ENCODE measurements around the gene SGK2. TPM values are rescaled to one million over a fixed set of nuclear protein-coding genes. Genes with fewer than 3 reads are reported as not detected.

Gene SGK2
- polyA plus RNA-seq, 2 donors, result 0.26 to 0.73 TPM

GRCh38 chr20:43559147-43559987 lies 540 bp downstream of the SGK2 start:
- 56 to 76% methylated on average over 8 of the region's 8 CpGs for WGBS, 2 donors
- Histone ChIP-seq H3K27me3 (ENCODE audit: control insufficient read depth in 1 of 2, insufficient read depth in 2 of 2, low read length in 2 of 2) (no peaks in the 10 kb centered on the region), H3K9me3 (ENCODE audit: control insufficient read depth in 2 of 2, insufficient read depth in 1 of 2, low read depth in 1 of 2, low read length in 1 of 2) (no peaks in the 10 kb centered on the region), H3K27ac (ENCODE audit: low read depth in 2 of 2, low read length in 1 of 2) (no peak overlapping the region), H3K4me3 (ENCODE audit: low read depth in 1 of 2, low read length in 2 of 2) (no peak overlapping the region), H3K4me1 (ENCODE audit: control insufficient read depth in 2 of 2, insufficient read depth in 2 of 2, low read length in 1 of 2) (no peaks in the 10 kb centered on the region), H3K36me3 (ENCODE audit: control insufficient read depth in 2 of 2, insufficient read depth in 2 of 2, low read length in 1 of 2) (no peaks in the 10 kb centered on the region)

- Histone ChIP-seq H3K27me3 (ENCODE audit: control insufficient read depth in 1 of 2, insufficient read depth in 2 of 2, low read length in 2 of 2) (no peaks in the 10 kb centered on the region), H3K4me1 (ENCODE audit: control insufficient read depth in 2 of 2, insufficient read depth in 2 of 2, low read length in 1 of 2) (no peaks in the 10 kb centered on the region), H3K9me3 (ENCODE audit: control insufficient read depth in 2 of 2, insufficient read depth in 1 of 2, low read depth in 1 of 2, low read length in 1 of 2) (no peaks in the 10 kb centered on the region), H3K4me3 (ENCODE audit: low read depth in 1 of 2, low read length in 2 of 2) (no peak overlapping the region), H3K27ac (ENCODE audit: low read depth in 2 of 2, low read length in 1 of 2) (no peak overlapping the region), H3K36me3 (ENCODE audit: control insufficient read depth in 2 of 2, insufficient read depth in 2 of 2, low read length in 1 of 2) (no peaks in the 10 kb centered on the region)
- WGBS, 2 donors, result 80 to 88% methylated on average over 3 of the region's 3 CpGs
Measured at GRCh38 chr20:43560974-43561373, 2.1 kb downstream of the SGK2 start.

GRCh38 chr20:43563429-43563828 lies 4.6 kb downstream of the SGK2 start:
- H3K9me3 ChIP-seq (ENCODE audit: control insufficient read depth in 2 of 2, insufficient read depth in 1 of 2, low read depth in 1 of 2, low read length in 1 of 2), result no peaks in the 10 kb centered on the region
- H3K36me3 ChIP-seq (ENCODE audit: control insufficient read depth in 2 of 2, insufficient read depth in 2 of 2, low read length in 1 of 2), result no peaks in the 10 kb centered on the region
- no peak overlapping the region for H3K4me3 ChIP-seq (ENCODE audit: low read depth in 1 of 2, low read length in 2 of 2)
- no peaks in the 10 kb centered on the region for H3K4me1 ChIP-seq (ENCODE audit: control insufficient read depth in 2 of 2, insufficient read depth in 2 of 2, low read length in 1 of 2)
- no peaks in the 10 kb centered on the region for H3K27me3 ChIP-seq (ENCODE audit: control insufficient read depth in 1 of 2, insufficient read depth in 2 of 2, low read length in 2 of 2)
- WGBS, 2 donors, result 58 to 63% methylated on average over 3 of the region's 3 CpGs
- no peak overlapping the region for H3K27ac ChIP-seq (ENCODE audit: low read depth in 2 of 2, low read length in 1 of 2)

GRCh38 chr20:43563991-43564390 lies 5.2 kb downstream of the SGK2 start:
- 94 to 96% methylated on average over 7 of the region's 7 CpGs for WGBS, 2 donors
- Histone ChIP-seq H3K27ac (ENCODE audit: low read depth in 2 of 2, low read length in 1 of 2) (no peak overlapping the region), H3K4me3 (ENCODE audit: low read depth in 1 of 2, low read length in 2 of 2) (no peak overlapping the region)

GRCh38 chr20:43564455-43564854 lies 5.6 kb downstream of the SGK2 start:
- Histone ChIP-seq H3K4me3 (ENCODE audit: low read depth in 1 of 2, low read length in 2 of 2) (no peak overlapping the region), H3K9me3 (ENCODE audit: control insufficient read depth in 2 of 2, insufficient read depth in 1 of 2, low read depth in 1 of 2, low read length in 1 of 2) (no peaks in the 10 kb centered on the region), H3K4me1 (ENCODE audit: control insufficient read depth in 2 of 2, insufficient read depth in 2 of 2, low read length in 1 of 2) (no peaks in the 10 kb centered on the region), H3K27me3 (ENCODE audit: control insufficient read depth in 1 of 2, insufficient read depth in 2 of 2, low read length in 2 of 2) (no peaks in the 10 kb centered on the region), H3K36me3 (ENCODE audit: control insufficient read depth in 2 of 2, insufficient read depth in 2 of 2, low read length in 1 of 2) (no peaks in the 10 kb centered on the region), H3K27ac (ENCODE audit: low read depth in 2 of 2, low read length in 1 of 2) (no peak overlapping the region)
- 97 to 98% methylated on average over 8 of the region's 8 CpGs for WGBS, 2 donors

More at GRCh38 chr20:43563991-43564390, 5.2 kb downstream of the SGK2 start:
- H3K9me3 ChIP-seq (ENCODE audit: control insufficient read depth in 2 of 2, insufficient read depth in 1 of 2, low read depth in 1 of 2, low read length in 1 of 2), result no peaks in the 10 kb centered on the region
- H3K4me1 ChIP-seq (ENCODE audit: control insufficient read depth in 2 of 2, insufficient read depth in 2 of 2, low read length in 1 of 2), result no peaks in the 10 kb centered on the region
- no peaks in the 10 kb centered on the region for H3K27me3 ChIP-seq (ENCODE audit: control insufficient read depth in 1 of 2, insufficient read depth in 2 of 2, low read length in 2 of 2)
- no peaks in the 10 kb centered on the region for H3K36me3 ChIP-seq (ENCODE audit: control insufficient read depth in 2 of 2, insufficient read depth in 2 of 2, low read length in 1 of 2)

- 77 to 81% methylated on average over 18 of the region's 18 CpGs for WGBS, 2 donors
- Histone ChIP-seq H3K9me3 (ENCODE audit: control insufficient read depth in 2 of 2, insufficient read depth in 1 of 2, low read depth in 1 of 2, low read length in 1 of 2) (no peaks in the 10 kb centered on the region), H3K27ac (ENCODE audit: low read depth in 2 of 2, low read length in 1 of 2) (no peak overlapping the region), H3K36me3 (ENCODE audit: control insufficient read depth in 2 of 2, insufficient read depth in 2 of 2, low read length in 1 of 2) (no peaks in the 10 kb centered on the region), H3K27me3 (ENCODE audit: control insufficient read depth in 1 of 2, insufficient read depth in 2 of 2, low read length in 2 of 2) (no peaks in the 10 kb centered on the region), H3K4me3 (ENCODE audit: low read depth in 1 of 2, low read length in 2 of 2) (no peak overlapping the region), H3K4me1 (ENCODE audit: control insufficient read depth in 2 of 2, insufficient read depth in 2 of 2, low read length in 1 of 2) (no peaks in the 10 kb centered on the region)
Measured at GRCh38 chr20:43564993-43565757, 6.3 kb downstream of the SGK2 start.

- WGBS, 2 donors, result 75 to 92% methylated on average over 4 of the region's 4 CpGs
- H3K9me3 ChIP-seq (ENCODE audit: control insufficient read depth in 2 of 2, insufficient read depth in 1 of 2, low read depth in 1 of 2, low read length in 1 of 2), result no peaks in the 10 kb centered on the region
- no peaks in the 10 kb centered on the region for H3K27me3 ChIP-seq (ENCODE audit: control insufficient read depth in 1 of 2, insufficient read depth in 2 of 2, low read length in 2 of 2)
- no peak overlapping the region for H3K27ac ChIP-seq (ENCODE audit: low read depth in 2 of 2, low read length in 1 of 2)
- no peaks in the 10 kb centered on the region for H3K36me3 ChIP-seq (ENCODE audit: control insufficient read depth in 2 of 2, insufficient read depth in 2 of 2, low read length in 1 of 2)
- H3K4me1 ChIP-seq (ENCODE audit: control insufficient read depth in 2 of 2, insufficient read depth in 2 of 2, low read length in 1 of 2), result no peaks in the 10 kb centered on the region
- no peak overlapping the region for H3K4me3 ChIP-seq (ENCODE audit: low read depth in 1 of 2, low read length in 2 of 2)
Measured at GRCh38 chr20:43565758-43566104, 6.9 kb downstream of the SGK2 start.

- 89% methylated on average over 9 of the region's 9 CpGs for WGBS, 2 donors
- Histone ChIP-seq H3K36me3 (ENCODE audit: control insufficient read depth in 2 of 2, insufficient read depth in 2 of 2, low read length in 1 of 2) (no peaks in the 10 kb centered on the region), H3K27ac (ENCODE audit: low read depth in 2 of 2, low read length in 1 of 2) (no peak overlapping the region), H3K27me3 (ENCODE audit: control insufficient read depth in 1 of 2, insufficient read depth in 2 of 2, low read length in 2 of 2) (no peaks in the 10 kb centered on the region), H3K4me3 (ENCODE audit: low read depth in 1 of 2, low read length in 2 of 2) (no peak overlapping the region), H3K4me1 (ENCODE audit: control insufficient read depth in 2 of 2, insufficient read depth in 2 of 2, low read length in 1 of 2) (no peaks in the 10 kb centered on the region), H3K9me3 (ENCODE audit: control insufficient read depth in 2 of 2, insufficient read depth in 1 of 2, low read depth in 1 of 2, low read length in 1 of 2) (peaks cover 0 to 2% of the 10 kb centered on the region in 2 donors)
Measured at GRCh38 chr20:43567477-43567876, 8.7 kb downstream of the SGK2 start.

- 84 to 90% methylated on average over 4 of the region's 4 CpGs for WGBS, 2 donors
- peaks cover 0 to 2% of the 10 kb centered on the region in 2 donors for H3K9me3 ChIP-seq (ENCODE audit: control insufficient read depth in 2 of 2, insufficient read depth in 1 of 2, low read depth in 1 of 2, low read length in 1 of 2)
- no peak overlapping the region for H3K27ac ChIP-seq (ENCODE audit: low read depth in 2 of 2, low read length in 1 of 2)
- H3K4me3 ChIP-seq (ENCODE audit: low read depth in 1 of 2, low read length in 2 of 2), result no peak overlapping the region
- H3K27me3 ChIP-seq (ENCODE audit: control insufficient read depth in 1 of 2, insufficient read depth in 2 of 2, low read length in 2 of 2), result no peaks in the 10 kb centered on the region
- H3K4me1 ChIP-seq (ENCODE audit: control insufficient read depth in 2 of 2, insufficient read depth in 2 of 2, low read length in 1 of 2), result no peaks in the 10 kb centered on the region
- no peaks in the 10 kb centered on the region for H3K36me3 ChIP-seq (ENCODE audit: control insufficient read depth in 2 of 2, insufficient read depth in 2 of 2, low read length in 1 of 2)
Measured at GRCh38 chr20:43568706-43569105, 9.9 kb downstream of the SGK2 start.

Measured in esophagus (tissue), 2 donors.